GM12864 (cell line): Measurements from ENCODE around the gene PSPH.

Experiments
- DNase-seq: peaks from one replicate; pipeline ENCODE4 v3.0.0-alpha.2; 2011; ENCODE audit warnings: low read depth
- H3K4me3 ChIP-seq: 2 replicates; pipeline ENCODE4 v1.5.1; 2011; ENCODE audit warnings: mild to moderate bottlenecking, low read depth, low read length, control low read depth
- TF ChIP-seq, protein P1 (sequence below): IDR thresholded peaks from 2 replicates; pipeline ENCODE4 v1.5.1; 2011; ENCODE audit warnings: low read depth, mild to moderate bottlenecking, moderate library complexity, low read length, control low read depth, inconsistent platforms; ENCODE audit errors: missing control alignments

Gene PSPH

DNA sequence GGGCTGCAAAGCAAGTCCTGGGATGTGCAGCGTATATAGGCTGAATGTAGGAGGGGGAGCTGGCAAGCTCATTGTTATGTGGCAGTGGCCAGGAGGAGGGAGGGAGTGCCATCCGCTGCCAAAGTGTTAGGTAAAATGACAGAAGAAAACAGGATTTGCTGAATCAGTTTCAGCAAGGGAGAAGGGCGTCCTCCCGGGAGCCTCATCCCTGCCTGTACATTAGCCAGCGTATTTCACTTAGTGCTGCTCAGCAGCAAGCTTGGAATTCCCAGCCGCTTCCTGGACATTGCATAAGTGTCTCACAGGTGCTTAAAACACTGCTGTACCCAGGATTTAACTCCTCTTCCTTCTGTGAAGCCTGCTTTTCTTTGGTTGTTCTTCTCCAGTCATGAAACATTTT, 84.4 kb downstream of the PSPH start:
- TF ChIP-seq, protein P1, sequence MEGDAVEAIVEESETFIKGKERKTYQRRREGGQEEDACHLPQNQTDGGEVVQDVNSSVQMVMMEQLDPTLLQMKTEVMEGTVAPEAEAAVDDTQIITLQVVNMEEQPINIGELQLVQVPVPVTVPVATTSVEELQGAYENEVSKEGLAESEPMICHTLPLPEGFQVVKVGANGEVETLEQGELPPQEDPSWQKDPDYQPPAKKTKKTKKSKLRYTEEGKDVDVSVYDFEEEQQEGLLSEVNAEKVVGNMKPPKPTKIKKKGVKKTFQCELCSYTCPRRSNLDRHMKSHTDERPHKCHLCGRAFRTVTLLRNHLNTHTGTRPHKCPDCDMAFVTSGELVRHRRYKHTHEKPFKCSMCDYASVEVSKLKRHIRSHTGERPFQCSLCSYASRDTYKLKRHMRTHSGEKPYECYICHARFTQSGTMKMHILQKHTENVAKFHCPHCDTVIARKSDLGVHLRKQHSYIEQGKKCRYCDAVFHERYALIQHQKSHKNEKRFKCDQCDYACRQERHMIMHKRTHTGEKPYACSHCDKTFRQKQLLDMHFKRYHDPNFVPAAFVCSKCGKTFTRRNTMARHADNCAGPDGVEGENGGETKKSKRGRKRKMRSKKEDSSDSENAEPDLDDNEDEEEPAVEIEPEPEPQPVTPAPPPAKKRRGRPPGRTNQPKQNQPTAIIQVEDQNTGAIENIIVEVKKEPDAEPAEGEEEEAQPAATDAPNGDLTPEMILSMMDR = no peak
- no peak for DNase-seq

DNA sequence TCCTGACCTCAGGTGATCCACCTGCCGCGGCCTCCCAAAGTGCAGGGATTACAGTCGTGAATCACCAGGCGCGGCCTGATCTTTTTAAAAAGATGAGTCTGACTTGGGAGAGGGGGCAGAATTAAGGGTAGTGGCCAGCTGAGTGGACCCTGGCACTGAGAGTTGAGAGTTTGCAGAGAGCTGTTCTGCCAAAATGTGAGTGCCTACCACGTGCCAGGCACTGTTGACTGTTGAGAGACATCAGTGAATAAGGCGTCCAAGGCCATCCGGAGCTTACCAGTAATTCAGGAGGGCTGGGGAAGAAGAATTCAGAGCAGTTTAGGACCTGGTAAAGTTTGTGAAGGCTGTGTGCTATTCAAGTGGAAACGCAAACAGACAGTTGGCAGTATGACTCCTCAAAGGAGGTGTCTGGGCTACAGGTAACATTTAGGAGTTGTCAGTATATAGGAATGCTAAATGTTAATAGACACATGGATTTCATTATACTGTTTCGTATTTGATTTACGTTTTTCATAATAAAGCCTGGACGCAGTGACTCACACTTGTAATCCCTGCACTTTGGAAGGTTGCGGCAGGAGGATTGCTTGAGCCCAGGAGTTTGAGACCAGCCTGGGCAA, 85.3 kb downstream of the PSPH start:
- DNase-seq = no peak
- no peak overlapping the region for H3K4me3 ChIP-seq
- TF ChIP-seq, protein P1 = no peak

More for the DNA sequence above, 84.4 kb downstream of the PSPH start:
- H3K4me3 ChIP-seq = no peak overlapping the region

DNA sequence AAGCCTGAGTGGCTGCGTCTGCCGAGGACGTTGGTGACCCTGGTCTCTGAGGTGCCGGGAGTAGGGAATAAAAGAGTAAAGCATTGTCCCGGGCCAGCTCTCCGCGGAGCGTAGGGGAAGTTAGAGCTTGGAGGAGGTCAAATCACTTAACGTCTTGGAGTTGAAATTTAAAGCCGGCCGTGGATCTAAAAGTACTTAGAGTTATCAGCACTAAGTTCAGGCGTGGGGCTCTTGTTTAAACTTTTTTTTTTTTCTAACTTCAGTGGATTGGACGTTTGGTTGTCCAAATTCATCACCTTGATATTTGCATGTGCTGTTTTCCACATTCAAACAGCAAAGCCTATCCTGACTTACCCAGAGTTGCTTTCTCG, 86.2 kb downstream of the PSPH start:
- TF ChIP-seq, protein P1 = no peak
- H3K4me3 ChIP-seq = peak overlapping the region; percentile 87
- DNase-seq = no peak

DNA sequence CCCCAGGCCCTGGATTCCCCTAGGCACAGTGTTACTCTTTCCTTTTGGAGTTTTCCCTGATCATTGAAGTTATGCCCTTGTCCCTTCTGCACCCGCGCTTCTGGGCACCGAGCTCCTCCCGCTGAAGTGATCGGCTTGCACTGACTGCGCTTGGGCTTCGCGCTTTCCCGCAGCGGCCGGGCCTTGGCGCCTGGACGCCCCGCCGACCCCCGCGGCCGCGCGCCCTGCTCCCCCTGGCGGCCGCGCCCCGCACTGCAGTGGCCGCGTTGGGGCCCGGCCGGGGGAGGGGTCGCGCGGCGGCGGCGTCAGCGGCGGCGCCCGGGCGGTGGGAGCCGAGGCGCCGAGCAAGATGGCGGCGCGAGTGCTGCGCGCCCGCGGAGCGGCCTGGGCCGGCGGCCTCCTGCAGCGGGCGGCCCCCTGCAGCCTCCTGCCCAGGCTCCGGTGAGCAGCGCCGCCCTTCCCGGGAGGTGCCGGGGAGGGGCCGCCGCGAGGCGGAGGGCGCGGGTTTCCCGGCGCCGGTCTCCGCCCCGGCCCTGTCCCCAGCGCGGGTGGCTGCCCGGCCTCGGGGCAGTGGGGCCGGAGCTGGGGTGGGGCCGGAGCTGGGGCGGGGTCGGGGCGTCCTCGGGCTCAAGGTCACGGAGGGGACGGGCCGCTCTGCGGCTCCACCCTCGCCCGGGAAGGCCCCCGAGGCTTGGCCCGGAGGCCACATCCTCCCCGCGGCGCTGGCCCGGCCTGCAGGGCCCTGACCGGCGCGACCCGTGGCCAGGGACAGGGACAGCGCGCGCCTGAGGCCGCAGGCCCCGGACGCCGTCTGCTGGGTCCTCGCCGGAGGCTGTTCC, 86.8 kb downstream of the PSPH start, which contains the start of gene NIPSNAP2:
TSS of gene NIPSNAP2 (plus strand) at position 325 of the 839 bp plus-strand sequence. CDS start at position 350, 25 bp downstream.
- no peak for DNase-seq
- H3K4me3 ChIP-seq = peak within 1 kb of the TSS; percentile 87
- TF ChIP-seq, protein P1 = peak; percentile 55

DNA sequence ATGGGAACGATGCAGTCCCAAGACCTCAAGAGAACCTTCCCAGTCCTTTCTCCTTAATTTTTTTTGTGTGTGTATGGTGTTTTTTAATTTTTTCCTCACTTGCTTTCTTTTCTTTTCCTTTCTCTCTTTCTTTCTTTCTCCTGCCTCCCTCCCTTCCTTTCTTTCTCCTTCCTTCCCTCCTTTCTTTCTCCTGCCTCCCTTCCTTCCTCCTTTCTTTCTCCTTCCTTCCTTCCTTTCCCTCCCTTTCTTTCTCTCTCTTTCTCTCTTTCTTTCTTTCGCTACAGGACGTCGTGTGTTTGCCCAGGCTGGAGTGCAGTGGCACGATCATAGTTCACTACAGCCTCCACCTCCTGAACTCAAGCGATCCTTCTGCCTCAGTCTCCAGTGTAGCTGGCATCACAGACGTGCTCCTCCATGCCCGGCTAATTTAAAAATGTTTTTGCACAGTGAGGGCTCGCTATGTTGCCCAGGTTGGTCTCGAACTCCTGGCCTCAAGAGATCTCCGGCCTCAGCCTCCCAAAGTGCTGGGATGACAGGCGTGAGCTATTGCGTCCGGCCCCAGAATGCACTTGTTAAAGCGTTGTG, 87.6 kb downstream of the PSPH start:
- TF ChIP-seq, protein P1 = no peak
- no peak for DNase-seq
- peak overlapping the region; percentile 45 for H3K4me3 ChIP-seq

DNA sequence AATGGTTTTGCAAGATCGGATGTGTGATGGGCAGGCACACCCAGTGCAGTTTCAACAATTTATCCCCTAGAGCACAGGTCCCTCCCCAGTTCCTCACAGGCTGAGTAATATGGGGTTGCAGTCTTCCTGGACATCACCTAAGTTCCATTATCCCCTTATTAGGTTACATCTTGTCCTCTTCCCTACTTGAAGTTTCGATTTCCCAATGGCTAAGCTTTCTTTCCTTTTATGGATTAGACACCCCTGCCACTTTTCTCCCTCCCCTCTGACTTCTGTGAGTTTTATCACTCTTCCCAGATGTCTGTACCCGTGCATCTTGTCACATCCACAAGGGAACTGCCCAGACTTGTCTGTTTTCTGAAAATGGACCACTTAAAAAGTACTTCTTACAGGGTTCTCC, 89.2 kb downstream of the PSPH start:
- DNase-seq = no peak
- TF ChIP-seq, protein P1 = no peak
- H3K4me3 ChIP-seq = no peak overlapping the region
